ENCODE data around the gene HPN.
"Not testable (repeated sequence)": the region's sequence is repeated elsewhere in the genome, so short reads cannot be mapped to it uniquely, and the experiment has no call there.

GRCh38 chr19:35050662-35051061, 9.1 kb downstream of the HPN start:
- TF ChIP-seq CTCF, EP300 (IDR thresholded peaks at IDR 0.05): not testable (repeated sequence)

Measured in tibial nerve (tissue), 4 donors.